RCC 7860 (cell line): ENCODE results near the gene RIMKLB.
"Not testable (repeated sequence)": the region's sequence is repeated elsewhere in the genome, so short reads cannot be mapped to it uniquely, and the experiment has no call there.

Experiments
- DNase-seq: peaks from one replicate; pipeline ENCODE4 v3.0.0-alpha.2; 2015; ENCODE audit warnings: low spot score
- FAIRE-seq: peaks from 2 replicates; lab custom pipeline; 2012; peaks lifted over from hg19 to GRCh38; lab: Jason Lieb, UNC

Gene RIMKLB

DNA sequence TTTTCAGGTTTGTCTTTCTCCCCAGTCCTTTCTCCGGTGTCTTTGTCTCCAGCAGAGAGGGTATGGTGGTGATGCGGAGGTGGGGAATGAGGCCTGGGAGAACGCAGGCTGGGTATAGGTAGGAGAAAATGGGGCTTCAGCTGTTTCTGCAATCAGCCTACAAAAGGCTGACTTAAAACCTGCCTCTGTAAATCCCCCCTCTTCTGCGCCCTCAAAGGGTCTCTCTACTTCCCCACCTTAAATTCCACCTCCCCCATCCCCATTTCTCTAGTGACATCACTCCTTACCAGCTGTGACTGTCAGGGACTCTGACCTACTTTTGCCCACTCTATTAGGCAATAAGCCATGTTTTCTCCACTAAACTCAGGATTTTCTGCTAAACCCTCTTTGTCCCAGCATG, 8.1 kb upstream of the RIMKLB start:
- no peak for DNase-seq
- FAIRE-seq: no peak

DNA sequence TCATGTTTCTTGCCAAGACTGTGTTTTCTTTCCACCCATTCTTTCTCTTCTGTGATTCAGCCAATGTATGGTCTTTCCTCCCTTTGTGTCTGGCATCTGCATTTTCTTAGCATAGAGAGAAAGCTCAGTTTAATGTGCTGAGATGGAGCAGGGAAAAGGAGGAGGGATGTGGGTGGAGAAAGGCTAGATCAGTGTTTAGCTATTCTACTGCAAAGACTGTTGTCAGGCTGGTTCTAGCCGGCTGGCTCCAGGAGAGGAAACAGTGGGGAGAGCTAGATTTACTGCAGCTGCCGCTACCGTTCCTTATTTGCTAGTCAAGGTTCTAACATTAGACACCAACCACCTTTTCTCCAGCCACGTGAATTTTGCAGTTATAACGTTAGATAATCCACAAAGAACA, 5.2 kb upstream of the RIMKLB start:
- FAIRE-seq (no peak), DNase-seq (no peak)

DNA sequence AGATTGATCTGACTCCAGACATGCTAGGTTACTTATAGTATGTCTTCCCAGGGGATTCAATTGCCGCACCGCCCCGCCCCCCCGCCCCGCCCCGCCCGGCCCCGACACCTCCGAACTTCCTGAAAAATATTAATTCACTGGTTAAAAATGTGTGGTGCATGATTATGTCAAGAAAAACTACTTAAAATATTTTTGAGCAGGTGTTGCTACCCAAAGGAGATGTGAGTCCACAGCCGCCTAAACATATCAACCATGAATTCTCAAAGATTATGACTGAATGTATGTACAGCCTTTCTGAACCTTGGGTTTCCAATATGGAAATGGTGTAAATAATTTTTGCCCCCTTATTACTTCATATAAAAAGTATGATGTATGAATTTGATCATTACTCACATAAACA, 2.7 kb upstream of the RIMKLB start:
- no peak for DNase-seq
- no peak for FAIRE-seq

DNA sequence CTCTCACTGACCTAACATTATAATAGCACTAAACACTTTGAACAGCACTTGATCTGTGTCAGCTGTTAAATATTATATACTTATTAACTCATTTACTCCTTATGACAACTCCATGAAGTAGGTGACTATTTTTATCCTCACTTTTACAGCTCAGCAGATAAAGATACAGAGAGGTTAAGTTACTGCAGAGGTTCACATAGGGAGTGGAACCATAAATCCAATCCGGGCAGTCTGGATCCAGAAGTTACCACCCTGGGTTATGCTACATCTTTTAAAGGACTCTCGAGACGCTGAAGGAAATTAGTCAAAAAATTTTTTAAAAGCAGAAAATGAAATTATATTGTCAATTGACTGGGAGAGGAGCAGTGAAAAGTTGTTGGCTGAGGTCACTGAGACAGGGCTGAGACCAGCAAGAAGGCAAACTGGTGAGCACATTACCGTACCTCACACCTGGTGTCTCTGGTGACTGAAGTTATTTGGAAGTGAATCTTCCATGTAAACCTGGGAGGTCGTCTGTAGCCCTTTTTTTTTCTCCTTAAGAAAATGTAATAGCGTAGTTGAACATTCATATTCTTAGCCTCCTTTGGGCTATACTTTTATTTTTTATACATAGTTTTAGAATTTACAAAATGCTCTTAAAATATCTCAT, 1.2 kb upstream of the RIMKLB start:
- no peak for FAIRE-seq
- no peak for DNase-seq

DNA sequence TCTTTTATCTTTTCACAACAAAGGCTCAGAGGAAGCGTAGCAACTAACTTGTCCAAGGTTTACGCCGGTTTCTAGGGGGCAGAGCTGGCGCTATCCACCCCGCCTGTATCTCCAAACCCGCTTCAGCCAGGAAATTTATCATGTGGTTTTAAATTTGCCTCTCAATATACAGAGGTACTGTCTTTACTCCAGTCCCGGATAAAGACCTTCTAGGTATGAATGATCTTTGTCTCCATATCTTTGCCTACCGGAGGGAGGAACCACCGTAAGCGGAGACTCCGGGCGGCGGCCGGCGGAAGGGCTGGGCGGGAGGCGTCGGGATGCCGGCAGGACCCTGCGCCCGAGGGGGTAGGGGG, 693 bp upstream of the RIMKLB start:
- DNase-seq (no peak), FAIRE-seq (no peak)

DNA sequence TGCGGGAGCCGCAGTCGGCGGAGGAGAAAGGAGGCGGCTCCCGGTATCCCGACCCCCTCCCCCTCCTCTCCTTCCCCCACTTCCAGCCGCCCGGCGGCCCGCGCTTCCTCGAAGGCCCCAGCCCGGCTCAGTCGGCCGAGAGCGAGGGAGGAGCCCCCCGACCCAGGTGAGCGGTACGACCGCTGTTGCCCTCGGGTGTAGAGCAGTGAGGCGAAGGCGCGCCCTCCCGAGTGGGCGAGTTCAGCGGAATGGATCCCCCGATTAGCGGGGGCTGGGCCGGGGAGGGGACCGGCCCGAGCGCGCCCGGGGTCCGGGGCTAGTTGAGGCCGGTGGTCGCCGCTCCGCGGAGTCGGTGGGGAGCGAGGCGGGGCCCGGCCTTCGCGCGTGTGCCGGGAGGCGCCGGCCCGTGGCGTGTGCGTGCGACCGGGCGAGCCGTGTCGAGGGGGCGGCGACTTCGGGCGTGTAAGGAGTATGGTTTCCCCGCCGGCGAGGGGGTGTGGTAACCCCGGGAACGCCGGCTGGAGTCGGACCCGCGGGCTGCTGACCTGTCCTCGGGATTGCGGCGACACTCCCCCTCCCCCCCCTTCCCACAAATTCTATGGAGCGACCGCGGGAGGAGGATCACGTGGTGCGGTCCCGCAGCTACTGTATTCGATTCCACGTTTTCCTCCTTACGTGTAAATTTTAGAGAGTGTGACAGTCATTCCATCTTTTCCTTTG, 501 bp downstream of the RIMKLB start:
- FAIRE-seq (no peak), DNase-seq (peak; percentile 10)

DNA sequence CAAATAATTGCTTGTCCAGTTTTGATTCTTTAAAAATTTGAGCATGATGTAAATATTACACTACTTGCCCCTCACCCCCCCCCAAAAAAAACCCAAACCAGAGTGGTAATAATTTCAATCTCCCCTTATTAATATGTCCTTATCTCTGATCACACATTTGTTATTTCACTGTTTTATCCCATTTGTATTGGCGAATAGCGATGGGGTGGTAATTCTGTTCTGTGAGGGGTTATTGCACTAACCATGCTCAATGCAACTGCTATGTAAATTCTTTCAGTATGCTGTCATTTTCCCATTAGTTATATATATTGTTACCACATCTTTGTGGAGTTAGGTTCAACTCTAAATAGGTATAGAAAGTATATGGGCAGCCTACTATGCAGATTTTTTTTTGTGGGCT, 1.1 kb downstream of the RIMKLB start:
- DNase-seq (no peak), FAIRE-seq (no peak)

DNA sequence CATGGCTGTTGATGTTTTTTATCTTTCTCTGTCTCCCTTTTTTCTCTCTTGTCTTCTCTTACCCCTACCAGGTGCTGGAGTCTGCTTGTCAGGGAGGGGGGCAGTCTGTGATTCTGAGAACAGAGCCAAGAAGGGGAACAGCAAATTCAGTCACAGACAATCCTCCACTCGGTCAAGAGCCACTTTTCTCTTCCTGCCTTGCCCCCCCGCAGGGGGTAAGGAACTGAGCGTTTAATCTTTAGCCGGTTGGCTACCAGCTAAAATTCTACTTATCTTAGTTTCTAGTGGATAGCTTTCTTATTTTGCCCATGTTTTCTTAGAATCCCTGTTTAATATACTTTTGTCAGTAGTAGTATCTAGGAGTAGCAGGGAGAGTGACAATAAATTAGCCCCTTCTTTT, 1.9 kb downstream of the RIMKLB start:
- FAIRE-seq: no peak
- no peak for DNase-seq

DNA sequence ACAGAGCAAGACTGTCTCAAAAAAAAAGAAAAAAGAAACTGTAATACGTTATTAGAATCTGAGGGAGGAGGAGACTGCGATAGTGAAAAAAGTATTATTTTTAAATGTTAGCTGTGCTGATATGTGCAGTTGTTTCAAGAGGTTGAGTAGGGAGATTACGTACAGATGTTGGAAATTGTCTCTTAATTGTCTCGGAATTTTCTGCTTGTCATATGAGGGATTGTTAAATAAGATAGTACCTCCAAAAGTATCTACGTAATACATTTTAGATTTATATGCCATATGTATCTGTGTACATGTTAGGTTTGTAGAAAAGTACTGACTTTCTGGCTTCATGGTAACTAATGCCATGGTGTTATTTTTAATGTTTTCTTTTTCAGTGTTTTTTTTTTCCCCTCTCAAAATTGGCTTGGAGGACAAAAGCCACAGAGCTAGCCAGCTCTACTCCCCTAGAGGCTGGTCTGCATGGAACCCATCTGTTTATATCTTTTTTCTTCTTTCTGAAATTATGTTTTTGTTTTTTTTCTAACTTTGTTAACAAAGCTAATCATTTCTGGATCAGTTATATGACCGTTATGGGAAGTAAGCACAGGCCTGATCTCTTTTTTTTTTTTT, 3.4 kb downstream of the RIMKLB start:
- DNase-seq (no peak), FAIRE-seq (no peak)

DNA sequence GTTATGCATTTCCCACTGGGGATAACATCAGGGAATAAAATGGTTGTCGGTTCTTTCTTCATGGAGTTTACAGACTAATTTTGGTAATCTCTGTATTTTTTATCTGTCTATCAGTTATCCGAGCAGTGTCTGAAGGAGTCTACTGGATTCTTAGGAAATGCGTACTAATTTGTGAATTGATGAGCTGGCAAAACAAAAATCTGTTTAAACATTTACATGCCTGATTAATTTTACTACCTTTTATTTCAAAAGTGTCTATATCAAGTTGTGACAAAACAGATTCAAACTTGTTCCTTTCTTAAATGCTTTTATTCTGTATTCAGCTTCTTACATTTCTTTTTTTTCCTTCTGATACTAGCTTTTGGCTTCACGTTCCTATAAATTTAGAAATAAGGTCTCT, 4.4 kb downstream of the RIMKLB start:
- no peak for FAIRE-seq
- DNase-seq: no peak

DNA sequence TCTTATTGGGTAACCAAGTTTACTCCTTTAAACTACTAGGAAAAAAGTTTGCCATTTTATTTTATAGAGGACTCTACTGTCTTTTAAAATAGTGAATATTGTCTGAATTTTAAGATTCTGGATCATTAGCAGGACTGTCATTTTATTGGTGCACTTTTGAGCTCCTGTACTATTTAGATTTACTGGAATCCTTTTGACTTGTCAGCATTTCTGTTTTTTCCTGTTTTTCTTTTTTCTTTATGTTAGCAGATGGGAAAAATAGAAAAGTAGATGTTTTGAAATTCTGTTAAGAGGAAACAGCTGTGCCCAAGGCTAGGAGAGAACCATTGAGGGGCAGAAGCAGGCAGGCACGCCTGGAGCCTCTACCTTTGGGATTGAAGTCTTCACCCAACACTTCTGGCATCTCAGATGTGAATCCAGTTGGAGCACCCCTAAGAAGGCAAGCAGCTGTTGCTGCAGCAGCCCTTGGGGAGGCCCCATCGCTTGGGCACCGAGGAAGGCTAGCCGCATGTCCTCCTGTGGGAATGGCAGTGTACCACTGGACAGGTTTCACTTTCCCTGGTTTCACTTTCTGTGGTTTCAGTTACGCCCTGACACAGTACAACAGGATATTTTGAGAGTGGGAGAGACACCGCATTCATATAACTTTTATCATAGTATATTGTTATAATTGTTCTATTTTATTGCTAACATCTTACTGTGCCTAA, 11.5 kb downstream of the RIMKLB start:
- DNase-seq (peak; percentile 10), FAIRE-seq (no peak)

DNA sequence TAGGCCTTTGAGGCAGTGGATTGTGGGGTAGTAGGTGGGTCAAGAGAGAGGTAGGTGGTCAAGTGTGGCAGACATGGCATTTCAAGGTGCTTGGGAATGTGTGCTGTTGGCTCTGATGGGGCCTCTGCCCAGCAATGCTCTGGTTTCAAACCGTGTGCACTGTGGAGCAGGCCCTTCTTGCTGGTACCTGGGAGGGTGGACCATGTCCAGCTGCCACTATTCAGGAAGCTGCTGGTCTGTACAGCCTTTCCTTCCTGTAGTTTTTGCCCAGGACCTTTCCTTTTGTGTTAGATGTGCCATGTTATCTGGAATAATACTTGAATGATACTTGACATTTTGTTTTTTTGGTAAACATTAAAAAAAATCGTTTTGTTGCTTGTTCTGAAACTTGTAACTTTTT, 14.8 kb downstream of the RIMKLB start:
- DNase-seq (no peak), FAIRE-seq (no peak)

DNA sequence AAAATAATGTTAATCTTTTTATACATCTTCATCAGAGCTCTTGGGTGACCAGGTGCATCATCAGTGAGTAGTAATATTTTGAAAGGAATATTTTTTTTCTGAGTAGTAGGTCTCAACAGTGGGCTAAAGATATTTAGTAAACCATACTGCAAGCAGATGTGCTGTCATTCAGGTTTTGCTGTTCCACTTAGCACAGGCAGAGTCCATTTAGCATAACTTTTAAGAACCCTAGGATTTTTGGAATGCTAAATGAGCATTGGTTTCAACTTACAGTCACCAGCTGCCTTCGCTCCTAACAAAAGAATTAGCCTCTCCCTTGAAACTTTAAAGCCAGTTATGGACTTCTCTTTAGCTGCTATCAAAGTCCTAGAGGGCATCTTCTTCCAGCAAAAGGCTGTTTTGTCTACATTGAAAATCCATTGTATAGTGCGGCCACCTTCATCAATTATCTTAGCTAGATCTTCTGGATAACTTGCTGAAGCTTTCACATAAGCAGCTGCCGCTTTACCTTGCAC, 24.6 kb downstream of the RIMKLB start:
- FAIRE-seq (no peak), DNase-seq (no peak)

DNA sequence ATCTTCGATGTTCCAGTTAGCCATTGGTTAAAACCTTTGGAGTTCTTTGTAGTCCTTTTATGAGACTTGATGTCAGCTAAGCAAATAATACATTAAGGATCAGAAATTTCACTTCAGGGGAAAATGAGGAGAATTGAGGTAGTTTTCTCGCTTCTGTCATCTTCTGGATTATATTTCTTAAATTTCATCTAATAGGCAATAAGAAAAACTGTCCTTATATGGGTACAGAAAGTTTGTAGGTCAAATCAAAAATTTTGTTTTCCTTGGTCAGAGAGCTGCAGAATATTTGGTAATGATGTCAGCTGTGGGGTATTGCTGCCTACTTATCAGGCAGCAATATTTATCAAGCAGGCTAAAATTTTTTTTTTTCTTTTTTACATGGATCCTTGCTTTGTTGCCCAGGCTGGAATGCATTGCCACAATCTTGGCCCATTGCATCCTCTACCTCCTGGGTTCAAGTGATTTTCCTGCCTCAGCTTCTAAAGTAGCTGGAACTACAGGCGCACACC, 37.1 kb downstream of the RIMKLB start:
- FAIRE-seq (no peak), DNase-seq (no peak)

DNA sequence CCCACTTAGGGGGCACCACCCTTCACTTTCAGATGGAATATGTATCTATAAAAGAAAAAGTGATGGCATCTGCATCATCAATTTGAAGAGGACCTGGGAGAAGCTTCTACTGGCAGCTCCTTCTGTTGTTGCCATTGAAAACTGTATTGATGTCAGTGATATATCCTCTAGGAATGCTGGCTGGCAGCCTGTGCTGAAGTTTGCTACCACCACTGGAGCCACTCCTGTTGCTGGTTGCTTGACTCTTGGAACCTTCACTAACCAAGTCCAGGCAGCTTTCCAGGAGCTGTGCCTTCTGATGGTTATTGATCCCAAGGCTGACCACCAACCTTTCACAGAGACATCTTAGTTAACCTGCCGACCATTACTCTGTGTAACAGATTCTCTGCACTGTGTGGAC, 44.7 kb downstream of the RIMKLB start:
- no peak for DNase-seq

DNA sequence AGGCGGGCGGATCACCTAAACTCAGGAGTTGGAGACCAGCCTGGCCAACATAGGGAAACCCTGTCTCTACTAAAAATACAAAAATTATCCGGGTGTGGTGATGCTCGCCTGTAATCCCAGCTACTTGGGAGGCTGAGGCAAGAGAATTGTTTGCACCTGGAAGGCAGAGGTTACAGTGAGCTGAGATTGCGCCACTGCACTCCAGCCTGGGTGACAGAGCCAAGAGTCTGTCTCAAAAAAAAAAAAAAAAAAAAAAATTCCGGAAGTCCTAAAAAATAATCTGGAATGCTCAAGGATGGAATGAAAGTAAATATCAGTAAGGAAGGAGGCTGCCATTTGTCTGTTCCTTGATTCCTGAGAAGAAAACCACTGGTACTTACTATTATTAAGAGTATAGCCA, 45.3 kb downstream of the RIMKLB start:
- not testable (repeated sequence) for DNase-seq, FAIRE-seq

More for the DNA sequence above, 44.7 kb downstream of the RIMKLB start:
- FAIRE-seq: no peak

DNA sequence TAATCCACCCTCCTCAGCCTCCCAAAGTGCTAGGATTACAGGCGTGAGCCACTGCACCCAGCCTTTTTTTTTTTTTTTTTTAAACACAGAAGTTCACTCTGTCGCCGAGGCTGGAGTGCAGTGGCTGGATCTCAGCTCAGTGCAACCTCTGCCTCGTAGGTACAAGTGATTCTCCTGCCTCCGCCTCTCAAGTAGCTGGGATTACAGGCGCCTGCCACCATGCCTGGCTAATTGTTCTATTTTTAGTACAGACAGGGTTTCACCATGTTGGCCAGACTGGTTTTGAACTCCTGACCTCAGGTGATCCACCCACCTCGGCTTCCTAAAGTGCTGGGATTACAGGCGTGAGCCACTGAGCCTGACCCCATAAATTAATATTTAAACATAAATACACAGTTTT, 47.8 kb downstream of the RIMKLB start:
- not testable (repeated sequence) for DNase-seq, FAIRE-seq

DNA sequence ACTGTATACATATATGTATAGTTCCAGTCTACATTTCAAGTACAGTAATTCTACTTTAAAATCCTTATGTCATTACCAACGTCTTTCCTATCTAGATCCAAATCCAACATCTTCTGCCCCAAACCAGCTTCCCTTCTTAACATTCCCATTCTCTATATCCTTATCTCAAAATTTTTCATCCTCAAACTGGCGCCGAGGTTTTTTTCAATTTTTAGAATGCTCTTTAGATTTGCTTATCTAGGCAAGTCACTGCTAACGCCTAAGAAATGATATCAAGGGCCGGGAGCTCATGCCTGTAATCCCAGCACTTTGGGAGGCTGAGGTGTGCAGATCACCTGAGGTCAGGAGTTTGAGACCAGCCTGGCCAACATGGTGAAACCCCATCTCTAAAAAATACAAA, 48.3 kb downstream of the RIMKLB start:
- FAIRE-seq (no peak), DNase-seq (no peak)

DNA sequence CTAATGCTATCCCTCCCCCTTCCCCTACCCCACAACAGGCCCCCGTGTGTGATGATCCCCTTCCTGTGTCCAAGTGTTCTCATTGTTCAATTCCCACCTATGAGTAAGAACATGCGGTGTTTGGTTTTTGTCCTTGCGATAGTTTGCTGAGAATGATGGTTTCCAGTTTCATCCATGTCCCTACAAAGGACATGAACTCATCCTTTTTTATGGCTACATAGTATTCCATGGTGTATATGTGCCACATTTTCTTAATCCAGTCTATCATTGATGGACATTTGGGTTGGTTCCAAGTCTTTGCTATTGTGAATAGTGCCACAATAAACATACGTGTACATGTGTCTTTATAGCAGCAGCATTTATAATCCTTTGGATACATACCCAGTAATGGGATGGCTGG, 62.3 kb downstream of the RIMKLB start:
- FAIRE-seq, DNase-seq: not testable (repeated sequence)

DNA sequence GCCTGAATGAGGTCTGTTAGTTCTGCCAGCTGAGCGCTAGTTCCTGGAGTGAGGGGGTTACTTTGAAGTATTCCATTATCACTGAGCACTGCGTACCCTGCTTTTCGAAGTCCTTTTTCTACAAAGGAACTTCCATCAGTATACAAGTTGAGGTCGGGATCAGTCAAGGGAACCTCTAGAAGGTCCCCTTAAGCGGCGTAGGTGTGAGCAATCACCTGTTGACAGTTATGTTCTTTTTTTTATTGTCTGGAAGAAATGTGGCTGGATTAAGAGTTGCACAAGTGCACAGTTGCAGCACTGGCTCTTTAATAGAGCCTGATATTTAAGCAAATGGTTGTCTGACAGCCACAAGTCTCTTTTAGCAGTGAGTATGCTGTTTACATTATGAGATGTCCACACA, 64.9 kb downstream of the RIMKLB start:
- DNase-seq, FAIRE-seq: not testable (repeated sequence)

DNA sequence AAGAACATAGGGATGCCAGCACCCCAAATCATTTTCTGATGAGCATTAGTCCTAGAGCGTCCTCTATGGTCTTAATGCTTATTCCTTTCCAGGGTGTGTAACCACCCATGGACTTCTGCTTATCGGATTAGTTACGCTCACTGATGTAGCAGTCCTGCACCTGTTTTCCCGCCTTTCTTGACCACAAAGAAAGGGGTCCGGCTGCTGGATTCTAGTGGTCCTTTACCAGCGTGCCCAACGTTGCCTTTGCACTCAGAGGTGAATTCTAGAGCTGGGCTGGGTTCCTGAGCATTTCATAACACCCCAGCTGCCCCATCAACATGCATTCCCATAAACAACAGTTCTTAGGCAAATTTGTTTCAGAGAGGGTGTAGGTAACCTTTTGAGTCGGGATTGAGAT, 68.3 kb downstream of the RIMKLB start:
- not testable (repeated sequence) for DNase-seq, FAIRE-seq
